ENCODE results near the gene NAPSA.

NAPSA gene

GRCh38 chr19:50387176-50387867, 21.9 kb upstream of the NAPSA start:
- TF ChIP-seq CTCF (IDR thresholded peaks at IDR 0.05) = no peak
- H3K27ac Mint-ChIP-seq = peak overlapping the region; percentile 84
- H3K36me3 Mint-ChIP-seq (ENCODE audit: low read depth) = peaks cover 50% of the 10 kb centered on the region
- no peak for DNase-seq
- peaks cover 18% of the 10 kb centered on the region for H3K9me3 Mint-ChIP-seq
- H3K27me3 Mint-ChIP-seq (ENCODE audit: low read depth, poor library complexity) = no peaks in the 10 kb centered on the region
- H3K4me3 Mint-ChIP-seq = peak overlapping the region; percentile 20
- peaks cover 33% of the 10 kb centered on the region for H3K4me1 Mint-ChIP-seq

DNA sequence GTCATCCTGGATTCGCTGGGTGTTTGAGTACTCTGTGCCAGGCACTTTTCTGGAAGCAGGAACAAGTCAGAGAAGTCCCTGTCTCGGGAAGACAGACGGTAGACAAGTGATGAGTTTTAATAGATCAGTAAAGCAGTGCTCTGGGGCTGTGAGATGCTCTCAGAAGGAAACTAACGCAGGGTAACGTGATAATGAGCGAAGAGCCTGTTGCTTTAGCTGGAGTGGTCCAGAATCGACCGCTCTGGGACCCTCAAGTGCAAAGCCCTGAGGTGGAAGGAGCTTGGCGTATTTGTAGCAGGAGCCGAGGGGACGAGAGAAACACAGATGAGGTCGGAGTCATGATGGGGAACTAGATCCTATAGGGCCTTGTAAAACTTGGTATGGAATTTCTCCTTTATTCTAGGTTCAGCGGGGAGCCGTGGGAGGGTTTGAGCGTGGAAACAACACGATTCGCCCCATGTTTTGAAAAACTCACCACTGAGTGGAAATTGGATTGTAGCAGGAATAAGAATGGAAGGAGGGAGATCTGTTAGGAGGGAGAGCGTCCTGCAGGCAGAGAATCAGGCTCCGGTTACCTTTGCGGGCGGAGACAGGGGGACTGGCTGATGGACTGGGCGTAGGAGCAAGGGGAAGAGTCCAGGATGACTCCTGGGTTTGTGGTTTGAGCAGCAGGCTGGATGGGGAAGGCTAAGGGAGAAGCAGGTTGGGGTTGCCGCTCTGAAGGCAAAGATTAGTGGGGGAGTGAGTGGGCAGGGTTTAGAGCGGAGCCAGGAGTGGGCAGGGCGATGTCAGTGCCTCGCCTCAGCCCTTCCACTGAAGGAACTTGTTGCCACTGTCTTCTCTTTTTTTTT, 19.5 kb upstream of the NAPSA start:
- Mint-ChIP-seq H3K27ac (peak overlapping the region; percentile 80), H3K9me3 (no peaks in the 10 kb centered on the region), H3K36me3 (ENCODE audit: low read depth) (peaks cover 36% of the 10 kb centered on the region), H3K4me1 (peaks cover 33% of the 10 kb centered on the region), H3K27me3 (ENCODE audit: low read depth, poor library complexity) (no peaks in the 10 kb centered on the region), H3K4me3 (peak overlapping the region; percentile 93)
- no peak for DNase-seq
- TF ChIP-seq CTCF (IDR thresholded peaks at IDR 0.05) = no peak

DNA sequence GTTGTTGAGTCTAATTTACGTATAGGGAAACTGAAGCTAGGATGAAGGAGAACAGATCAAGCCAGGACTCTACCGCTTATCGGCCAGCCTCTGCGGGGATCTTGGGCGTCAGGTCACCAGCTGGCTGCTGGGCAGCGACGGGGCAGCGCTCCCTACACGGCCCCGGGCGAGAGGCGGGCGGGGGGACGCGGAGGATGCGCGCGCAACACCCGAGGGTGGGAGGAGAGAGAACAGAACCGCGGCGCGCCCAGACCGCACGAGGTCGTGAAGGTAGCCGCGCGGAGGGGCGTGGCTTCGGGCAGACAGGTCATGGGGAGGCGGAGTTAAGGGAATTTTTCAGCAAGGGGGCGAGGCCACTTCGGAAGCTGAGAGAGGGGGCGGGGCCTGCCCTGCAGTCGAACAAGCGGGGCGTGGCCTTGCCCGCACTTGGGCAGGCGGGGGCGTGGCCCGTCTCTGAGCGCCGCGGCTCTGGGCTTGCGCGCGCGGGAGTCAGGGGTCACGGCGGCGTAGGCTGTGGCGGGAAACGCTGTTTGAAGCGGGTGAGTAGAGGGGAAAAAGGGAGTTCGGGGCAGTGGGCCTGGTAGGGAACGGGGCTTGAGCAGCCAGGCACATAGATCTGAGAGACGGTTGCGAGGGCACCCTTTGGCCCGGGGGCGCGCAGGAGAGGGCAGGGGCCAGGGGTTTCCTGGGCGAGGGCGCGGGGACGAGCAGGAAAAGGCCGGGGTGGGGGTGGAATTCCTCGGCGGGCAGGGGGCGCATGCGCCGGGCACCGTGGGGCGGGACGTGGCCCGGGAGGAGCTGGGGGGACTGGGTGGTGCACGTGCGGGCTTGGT, 18.6 kb upstream of the NAPSA start, which contains the start of gene POLD1:
Gene POLD1 (plus strand): TSS at position 496 of the 833 bp plus-strand sequence. CDS start 14,505 bp downstream, outside the sequence.
- peaks cover 44% of the 10 kb centered on the region for H3K36me3 Mint-ChIP-seq (ENCODE audit: low read depth)
- no peaks in the 10 kb centered on the region for H3K27me3 Mint-ChIP-seq (ENCODE audit: low read depth, poor library complexity)
- no peak for TF ChIP-seq CTCF (IDR thresholded peaks at IDR 0.05)
- peak within 1 kb of the TSS; percentile 93 for H3K27ac Mint-ChIP-seq
- no peaks in the 10 kb centered on the region for H3K9me3 Mint-ChIP-seq
- peaks cover 33% of the 10 kb centered on the region for H3K4me1 Mint-ChIP-seq
- DNase-seq = peak; percentile 100
- peak within 1 kb of the TSS; percentile 93 for H3K4me3 Mint-ChIP-seq

DNA sequence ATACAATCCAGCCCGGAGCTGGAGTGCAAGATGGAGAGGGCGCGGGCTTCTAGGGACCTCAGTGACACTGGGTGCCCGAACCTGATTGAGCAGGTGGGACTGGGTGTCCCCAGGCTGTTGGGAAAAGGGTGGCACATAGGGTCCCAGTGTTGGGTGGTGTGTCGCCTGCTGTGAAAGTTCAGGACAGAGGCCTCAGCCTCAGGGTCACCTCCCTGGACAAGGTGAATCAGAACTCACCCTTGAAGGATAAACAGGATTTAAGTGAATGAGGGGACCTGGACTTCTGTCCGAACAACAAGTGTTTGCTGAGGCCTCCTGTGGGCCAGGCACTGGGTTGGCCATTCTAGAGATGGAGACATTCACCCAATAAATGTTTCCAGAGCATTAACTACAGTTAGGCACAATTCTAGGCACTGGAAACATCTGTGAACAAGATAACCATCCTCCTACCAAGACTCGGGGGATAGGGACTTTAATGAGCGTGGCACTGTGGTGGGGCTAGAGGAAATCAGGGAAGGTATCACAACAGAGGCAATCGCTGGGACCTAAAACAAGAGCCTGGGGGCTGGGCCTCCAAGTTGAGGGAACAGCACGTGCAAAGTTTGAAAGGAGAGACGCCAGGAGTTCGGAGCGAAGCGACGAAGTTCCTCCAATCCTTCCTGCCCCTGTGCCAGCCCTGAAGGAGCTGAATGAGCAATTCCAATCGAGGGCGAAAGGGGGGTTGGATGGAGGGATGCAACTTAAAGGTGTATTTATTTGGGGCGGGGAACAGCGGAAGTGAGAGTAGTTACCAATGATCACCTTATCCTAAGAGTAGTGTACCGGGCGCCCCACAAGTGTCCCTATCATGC, 17.8 kb upstream of the NAPSA start:
- Mint-ChIP-seq H3K36me3 (ENCODE audit: low read depth) (peaks cover 42% of the 10 kb centered on the region), H3K4me1 (peaks cover 33% of the 10 kb centered on the region), H3K9me3 (no peaks in the 10 kb centered on the region), H3K27me3 (ENCODE audit: low read depth, poor library complexity) (no peaks in the 10 kb centered on the region), H3K27ac (peak overlapping the region; percentile 43), H3K4me3 (peak overlapping the region; percentile 93)
- TF ChIP-seq CTCF (IDR thresholded peaks at IDR 0.05) = no peak
- no peak for DNase-seq
